ENCODE data around the gene PTPN4. TPM values are rescaled to one million over a fixed set of nuclear protein-coding genes. Genes with fewer than 3 reads are reported as not detected.

Gene PTPN4
- total and polyA plus RNA-seq, 10 of the 15 experiments (the other 5 are each of a cell fraction or from before 2014, with no cell fraction given), result 5.0 to 29.7 (median 23.7) TPM

DNA sequence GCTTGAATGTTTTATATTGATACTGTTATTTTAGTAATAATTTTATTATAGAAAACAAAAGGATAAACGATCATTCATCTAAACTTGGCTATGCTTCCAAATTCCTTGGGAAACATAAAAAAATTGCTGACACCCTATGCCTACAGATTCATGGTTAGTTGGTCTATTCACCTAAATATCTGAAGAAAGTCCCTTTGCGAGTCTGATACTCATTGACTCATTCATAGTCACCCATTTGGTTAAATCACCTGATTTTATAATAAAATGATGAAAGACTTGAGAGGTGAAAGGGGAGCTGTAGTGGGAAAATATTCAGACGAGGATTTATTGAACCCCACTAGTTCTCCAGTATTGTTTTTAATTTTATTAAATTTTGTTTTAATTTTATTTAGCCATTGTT, 112.0 kb downstream of the PTPN4 start:
- DNase-seq (ENCODE audit: low read depth, low spot score) (no peak), ATAC-seq (no peak), FAIRE-seq (no peak)
- Histone ChIP-seq H4K20me1 (ENCODE audit: control insufficient read depth, insufficient read depth) (no peaks in the 10 kb centered on the region), H3K4me3 (no peak overlapping the region), H3K36me3 (ENCODE audit: control insufficient read depth in 2 of 2, insufficient read depth in 2 of 2, low read length in 1 of 2) (no peaks in the 10 kb centered on the region), H3K4me2 (ENCODE audit: control insufficient read depth, insufficient read depth) (no peak overlapping the region), H3K79me2 (ENCODE audit: control insufficient read depth, insufficient read depth, low read length) (no peaks in the 10 kb centered on the region), H3K9me3 (replicated peaks; ENCODE audit: control insufficient read depth, insufficient read depth, low read length) (no peaks in the 10 kb centered on the region; the same call in 2 of the 3 replicates), H3K4me1 (ENCODE audit: control insufficient read depth, insufficient read depth, low read length) (no peaks in the 10 kb centered on the region), H2AFZ (ENCODE audit: control insufficient read depth, low read depth, low read length) (no peak overlapping the region), H3K27me3 (replicated peaks in 1 of 2; ENCODE audit: control insufficient read depth in 2 of 2, insufficient read depth in 2 of 2, low read length in 1 of 2) (no peaks in the 10 kb centered on the region), H3K9ac (ENCODE audit: control insufficient read depth, insufficient read depth, low read length) (no peak overlapping the region), H3K27ac (ENCODE audit: control insufficient read depth, insufficient read depth) (no peak overlapping the region)
- CTCF ChIA-PET, result interaction anchor here (0.6 kb wide), 1 partner anchor 15 kb away, joined by 3 read pairs; no protein-coding TSS in a partner anchor
- RAD21 ChIA-PET (ENCODE audit: unreplicated experiment), result no interaction called here
- SMC1A ChIA-PET (ENCODE audit: uncharacterized antibody, unreplicated experiment), result no interaction called here
- no TSS peak for BruUV-seq (replicated peaks)
- in situ Hi-C loops (cut with MboI), result no loop called here
- 47% methylated on average over 3 of the region's 3 CpGs for WGBS (ENCODE audit: insufficient coverage, insufficient replicate concordance, low lambda C conversion rate, missing lambda C conversion rate)
- intact Hi-C loops (cut with micrococcal nuclease; ENCODE audit: unreplicated experiment), result no loop called here
- POLR2A ChIA-PET, result no interaction called here
- TF ChIP-seq, protein P1, sequence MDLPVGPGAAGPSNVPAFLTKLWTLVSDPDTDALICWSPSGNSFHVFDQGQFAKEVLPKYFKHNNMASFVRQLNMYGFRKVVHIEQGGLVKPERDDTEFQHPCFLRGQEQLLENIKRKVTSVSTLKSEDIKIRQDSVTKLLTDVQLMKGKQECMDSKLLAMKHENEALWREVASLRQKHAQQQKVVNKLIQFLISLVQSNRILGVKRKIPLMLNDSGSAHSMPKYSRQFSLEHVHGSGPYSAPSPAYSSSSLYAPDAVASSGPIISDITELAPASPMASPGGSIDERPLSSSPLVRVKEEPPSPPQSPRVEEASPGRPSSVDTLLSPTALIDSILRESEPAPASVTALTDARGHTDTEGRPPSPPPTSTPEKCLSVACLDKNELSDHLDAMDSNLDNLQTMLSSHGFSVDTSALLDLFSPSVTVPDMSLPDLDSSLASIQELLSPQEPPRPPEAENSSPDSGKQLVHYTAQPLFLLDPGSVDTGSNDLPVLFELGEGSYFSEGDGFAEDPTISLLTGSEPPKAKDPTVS (IDR thresholded peaks at IDR 0.05; ENCODE audit: low read depth, low read length), result no peak
- no peak for TF ChIP-seq RELA (IDR thresholded peaks at IDR 0.05; ENCODE audit: borderline replicate concordance, partially characterized antibody)
- TF ChIP-seq SMARCA5 (IDR thresholded peaks at IDR 0.05), result no peak
- no peak for TF ChIP-seq HDAC6 (IDR thresholded peaks at IDR 0.05; ENCODE audit: unreplicated experiment)
- TF ChIP-seq, protein P2, sequence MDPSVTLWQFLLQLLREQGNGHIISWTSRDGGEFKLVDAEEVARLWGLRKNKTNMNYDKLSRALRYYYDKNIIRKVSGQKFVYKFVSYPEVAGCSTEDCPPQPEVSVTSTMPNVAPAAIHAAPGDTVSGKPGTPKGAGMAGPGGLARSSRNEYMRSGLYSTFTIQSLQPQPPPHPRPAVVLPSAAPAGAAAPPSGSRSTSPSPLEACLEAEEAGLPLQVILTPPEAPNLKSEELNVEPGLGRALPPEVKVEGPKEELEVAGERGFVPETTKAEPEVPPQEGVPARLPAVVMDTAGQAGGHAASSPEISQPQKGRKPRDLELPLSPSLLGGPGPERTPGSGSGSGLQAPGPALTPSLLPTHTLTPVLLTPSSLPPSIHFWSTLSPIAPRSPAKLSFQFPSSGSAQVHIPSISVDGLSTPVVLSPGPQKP (IDR thresholded peaks at IDR 0.05; ENCODE audit: low read depth, low read length), result no peak
- TF ChIP-seq, protein P3, sequence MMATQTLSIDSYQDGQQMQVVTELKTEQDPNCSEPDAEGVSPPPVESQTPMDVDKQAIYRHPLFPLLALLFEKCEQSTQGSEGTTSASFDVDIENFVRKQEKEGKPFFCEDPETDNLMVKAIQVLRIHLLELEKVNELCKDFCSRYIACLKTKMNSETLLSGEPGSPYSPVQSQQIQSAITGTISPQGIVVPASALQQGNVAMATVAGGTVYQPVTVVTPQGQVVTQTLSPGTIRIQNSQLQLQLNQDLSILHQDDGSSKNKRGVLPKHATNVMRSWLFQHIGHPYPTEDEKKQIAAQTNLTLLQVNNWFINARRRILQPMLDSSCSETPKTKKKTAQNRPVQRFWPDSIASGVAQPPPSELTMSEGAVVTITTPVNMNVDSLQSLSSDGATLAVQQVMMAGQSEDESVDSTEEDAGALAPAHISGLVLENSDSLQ (IDR thresholded peaks at IDR 0.05), result no peak
- TF ChIP-seq, protein P4, sequence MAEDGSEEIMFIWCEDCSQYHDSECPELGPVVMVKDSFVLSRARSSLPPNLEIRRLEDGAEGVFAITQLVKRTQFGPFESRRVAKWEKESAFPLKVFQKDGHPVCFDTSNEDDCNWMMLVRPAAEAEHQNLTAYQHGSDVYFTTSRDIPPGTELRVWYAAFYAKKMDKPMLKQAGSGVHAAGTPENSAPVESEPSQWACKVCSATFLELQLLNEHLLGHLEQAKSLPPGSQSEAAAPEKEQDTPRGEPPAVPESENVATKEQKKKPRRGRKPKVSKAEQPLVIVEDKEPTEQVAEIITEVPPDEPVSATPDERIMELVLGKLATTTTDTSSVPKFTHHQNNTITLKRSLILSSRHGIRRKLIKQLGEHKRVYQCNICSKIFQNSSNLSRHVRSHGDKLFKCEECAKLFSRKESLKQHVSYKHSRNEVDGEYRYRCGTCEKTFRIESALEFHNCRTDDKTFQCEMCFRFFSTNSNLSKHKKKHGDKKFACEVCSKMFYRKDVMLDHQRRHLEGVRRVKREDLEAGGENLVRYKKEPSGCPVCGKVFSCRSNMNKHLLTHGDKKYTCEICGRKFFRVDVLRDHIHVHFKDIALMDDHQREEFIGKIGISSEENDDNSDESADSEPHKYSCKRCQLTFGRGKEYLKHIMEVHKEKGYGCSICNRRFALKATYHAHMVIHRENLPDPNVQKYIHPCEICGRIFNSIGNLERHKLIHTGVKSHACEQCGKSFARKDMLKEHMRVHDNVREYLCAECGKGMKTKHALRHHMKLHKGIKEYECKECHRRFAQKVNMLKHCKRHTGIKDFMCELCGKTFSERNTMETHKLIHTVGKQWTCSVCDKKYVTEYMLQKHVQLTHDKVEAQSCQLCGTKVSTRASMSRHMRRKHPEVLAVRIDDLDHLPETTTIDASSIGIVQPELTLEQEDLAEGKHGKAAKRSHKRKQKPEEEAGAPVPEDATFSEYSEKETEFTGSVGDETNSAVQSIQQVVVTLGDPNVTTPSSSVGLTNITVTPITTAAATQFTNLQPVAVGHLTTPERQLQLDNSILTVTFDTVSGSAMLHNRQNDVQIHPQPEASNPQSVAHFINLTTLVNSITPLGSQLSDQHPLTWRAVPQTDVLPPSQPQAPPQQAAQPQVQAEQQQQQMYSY (CRISPR knock-in tag; IDR thresholded peaks at IDR 0.05), result no peak
- TF ChIP-seq, protein P5, sequence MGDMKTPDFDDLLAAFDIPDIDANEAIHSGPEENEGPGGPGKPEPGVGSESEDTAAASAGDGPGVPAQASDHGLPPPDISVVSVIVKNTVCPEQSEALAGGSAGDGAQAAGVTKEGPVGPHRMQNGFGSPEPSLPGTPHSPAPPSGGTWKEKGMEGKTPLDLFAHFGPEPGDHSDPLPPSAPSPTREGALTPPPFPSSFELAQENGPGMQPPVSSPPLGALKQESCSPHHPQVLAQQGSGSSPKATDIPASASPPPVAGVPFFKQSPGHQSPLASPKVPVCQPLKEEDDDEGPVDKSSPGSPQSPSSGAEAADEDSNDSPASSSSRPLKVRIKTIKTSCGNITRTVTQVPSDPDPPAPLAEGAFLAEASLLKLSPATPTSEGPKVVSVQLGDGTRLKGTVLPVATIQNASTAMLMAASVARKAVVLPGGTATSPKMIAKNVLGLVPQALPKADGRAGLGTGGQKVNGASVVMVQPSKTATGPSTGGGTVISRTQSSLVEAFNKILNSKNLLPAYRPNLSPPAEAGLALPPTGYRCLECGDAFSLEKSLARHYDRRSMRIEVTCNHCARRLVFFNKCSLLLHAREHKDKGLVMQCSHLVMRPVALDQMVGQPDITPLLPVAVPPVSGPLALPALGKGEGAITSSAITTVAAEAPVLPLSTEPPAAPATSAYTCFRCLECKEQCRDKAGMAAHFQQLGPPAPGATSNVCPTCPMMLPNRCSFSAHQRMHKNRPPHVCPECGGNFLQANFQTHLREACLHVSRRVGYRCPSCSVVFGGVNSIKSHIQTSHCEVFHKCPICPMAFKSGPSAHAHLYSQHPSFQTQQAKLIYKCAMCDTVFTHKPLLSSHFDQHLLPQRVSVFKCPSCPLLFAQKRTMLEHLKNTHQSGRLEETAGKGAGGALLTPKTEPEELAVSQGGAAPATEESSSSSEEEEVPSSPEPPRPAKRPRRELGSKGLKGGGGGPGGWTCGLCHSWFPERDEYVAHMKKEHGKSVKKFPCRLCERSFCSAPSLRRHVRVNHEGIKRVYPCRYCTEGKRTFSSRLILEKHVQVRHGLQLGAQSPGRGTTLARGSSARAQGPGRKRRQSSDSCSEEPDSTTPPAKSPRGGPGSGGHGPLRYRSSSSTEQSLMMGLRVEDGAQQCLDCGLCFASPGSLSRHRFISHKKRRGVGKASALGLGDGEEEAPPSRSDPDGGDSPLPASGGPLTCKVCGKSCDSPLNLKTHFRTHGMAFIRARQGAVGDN (IDR thresholded peaks at IDR 0.05), result no peak
- no peak for TF ChIP-seq GATAD2B (conservative IDR thresholded peaks at IDR 0.05; ENCODE audit: low read depth)

Data from GM12878 (cell line).